CD14-positive monocyte (primary cell): ENCODE data around the gene SSBP4. TPM values are rescaled to one million over a fixed set of nuclear protein-coding genes. Genes with fewer than 3 reads are reported as not detected.
"Not testable (repeated sequence)": the region's sequence is repeated elsewhere in the genome, so short reads cannot be mapped to it uniquely, and the experiment has no call there.

Experiments
- DNase-seq, 3 donors: peaks; one replicate each; pipeline ENCODE4 v3.0.0-alpha.2; 2011 to 2022
- H2AFZ ChIP-seq: 2 replicates; pipeline ENCODE4 v1.6.0; 2012; ENCODE audit warnings: mild to moderate bottlenecking, low read depth, low read length, inconsistent platforms; ENCODE audit not compliant: insufficient read depth, poor library complexity, severe bottlenecking
- H3K27ac ChIP-seq, 2 donors: 1 replicate in 1 of 2; 2 replicates in 1 of 2; pipeline ENCODE4 v1.5.1; 2012 to 2013; ENCODE audit warnings: low read length in 2 of 2, control low read depth in 1 of 2, inconsistent platforms in 1 of 2, low read depth in 1 of 2, mild to moderate bottlenecking in 1 of 2
- H3K27me3 ChIP-seq, 2 donors: one replicate each; pipeline versions ENCODE4 v1.6.0 to v1.6.1; 2011 to 2013; ENCODE audit warnings: low read length in 2 of 2; ENCODE audit not compliant: control insufficient read depth in 2 of 2, insufficient read depth in 2 of 2
- H3K36me3 ChIP-seq, 2 donors: replicated peaks in 1 of 2; 1 replicate in 1 of 2; 2 replicates in 1 of 2; pipeline versions ENCODE4 v1.5.1 to v1.6.1; 2012 to 2013; ENCODE audit warnings: low read length in 2 of 2, control low read depth in 1 of 2, inconsistent platforms in 1 of 2, mild to moderate bottlenecking in 1 of 2; ENCODE audit not compliant: insufficient read depth in 2 of 2, control insufficient read depth in 1 of 2
- H3K4me1 ChIP-seq, 2 donors: 1 replicate in 1 of 2; 2 replicates in 1 of 2; pipeline versions ENCODE4 v1.5.1 to v1.6.1; 2012 to 2013; ENCODE audit warnings: low read length in 2 of 2, control low read depth in 1 of 2, inconsistent platforms in 1 of 2, mild to moderate bottlenecking in 1 of 2, moderate library complexity in 1 of 2; ENCODE audit not compliant: insufficient read depth in 2 of 2, control insufficient read depth in 1 of 2
- H3K4me2 ChIP-seq: replicated peaks from 2 replicates; pipeline ENCODE3; 2012; ENCODE audit warnings: low read length, moderate library complexity, mild to moderate bottlenecking; ENCODE audit not compliant: poor library complexity, severe bottlenecking; ENCODE audit errors: extremely low read depth
- H3K4me3 ChIP-seq, 3 experiments: fragments of 200-600 bp in 1 of 3; sonication (generic) in 1 of 3; replicated peaks in 1 of 3; 1 replicate in 2 of 3; 2 replicates in 1 of 3; pipeline ENCODE4 v1.5.1; 2011 to 2013; ENCODE audit warnings: low read length in 3 of 3, mild to moderate bottlenecking in 3 of 3, control low read depth in 2 of 3, low read depth in 2 of 3, inconsistent platforms in 1 of 3, moderate library complexity in 1 of 3
- H3K79me2 ChIP-seq: 2 replicates; pipeline ENCODE4 v1.6.0; 2012; ENCODE audit warnings: mild to moderate bottlenecking, control low read depth, inconsistent platforms, low read length, moderate library complexity; ENCODE audit not compliant: insufficient read depth
- H3K9ac ChIP-seq: 2 replicates; pipeline ENCODE4 v1.6.0; 2017; ENCODE audit warnings: low read length, mild to moderate bottlenecking; ENCODE audit not compliant: insufficient read depth, poor library complexity, severe bottlenecking
- H3K9me3 ChIP-seq, 2 donors: replicated peaks in 1 of 2; 1 replicate in 1 of 2; 2 replicates in 1 of 2; pipeline versions ENCODE4 v1.5.1 to v1.6.1; 2012 to 2013; ENCODE audit warnings: low read length in 2 of 2, control low read depth in 1 of 2; ENCODE audit not compliant: control insufficient read depth in 1 of 2, insufficient read depth in 1 of 2
- H4K20me1 ChIP-seq: 2 replicates; pipeline ENCODE4 v1.6.0; 2012; ENCODE audit warnings: mild to moderate bottlenecking, low read length, control low read depth, moderate library complexity; ENCODE audit not compliant: insufficient read depth
- H3K27ac Mint-ChIP-seq, 7 donors: one replicate each; pipeline ENCODE4 v1.8.0; 2020; ENCODE audit warnings: mild to moderate bottlenecking in 7 of 7, mixed read lengths in 7 of 7, moderate library complexity in 6 of 7, inconsistent platforms in 2 of 7
- H3K27me3 Mint-ChIP-seq, 3 donors: one replicate each; pipeline ENCODE4 v1.8.0; 2021 to 2022; ENCODE audit warnings: low read depth in 3 of 3, mild to moderate bottlenecking in 3 of 3, mixed read lengths in 3 of 3, moderate library complexity in 3 of 3, inconsistent platforms in 1 of 3
- H3K36me3 Mint-ChIP-seq, 2 donors: one replicate each; pipeline ENCODE4 v1.8.0; 2020; ENCODE audit warnings: mixed read lengths in 2 of 2, inconsistent platforms in 1 of 2, mild to moderate bottlenecking in 1 of 2
- H3K4me1 Mint-ChIP-seq: one replicate; pipeline ENCODE4 v1.8.0; 2020; ENCODE audit warnings: mild to moderate bottlenecking, mixed read lengths
- H3K4me3 Mint-ChIP-seq, 2 donors: one replicate each; pipeline ENCODE4 v1.8.0; 2020; ENCODE audit warnings: mild to moderate bottlenecking in 2 of 2, mixed read lengths in 2 of 2, moderate library complexity in 1 of 2
- H3K9me3 Mint-ChIP-seq, 7 donors: one replicate each; pipeline ENCODE4 v1.8.0; 2020 to 2022; ENCODE audit warnings: mixed read lengths in 7 of 7, mild to moderate bottlenecking in 6 of 7, moderate library complexity in 6 of 7, inconsistent platforms in 2 of 7
- CTCF ChIP-seq: fragments of 200-600 bp; IDR thresholded peaks from one replicate; pipeline ENCODE4 v1.8.0; 2022; ENCODE audit warnings: antibody characterized with exemption, mild to moderate bottlenecking
- WGBS: methylation state at CpG from one replicate; pipeline ENCODE4 v1.1.5; 2013; ENCODE audit warnings: missing lambda C conversion rate; ENCODE audit not compliant: insufficient coverage; 5-methylcytosine and 5-hydroxymethylcytosine counted together
- intact Hi-C, 2 donors: fragments of 100-400 bp; cut with micrococcal nuclease; formaldehyde crosslinking; loops; one replicate each; pipeline versions ENCODE4 v1.15.0 to v1.15.1; 2023
- polyA plus RNA-seq, 3 donors: library from polyadenylated mRNA; depleted of rRNA in 1 of 3; unstranded in 2 of 3; stranded (reverse) in 1 of 3; fragments of 300-500 nt in 2 of 3; fragments of >200 nt in 1 of 3; fragmentation: Illumina TruSeq in 2 of 3; gene quantifications; 1 replicate in 2 of 3; 2 replicates in 1 of 3; pipeline ENCODE4 v1.2.3, GENCODE V29; 2012 to 2021

Gene SSBP4
- polyA plus RNA-seq, 3 donors = 38.5 to 74.5 (median 48.3) TPM

GRCh38 chr19:18405754-18406153 lies 13.4 kb upstream of the SSBP4 start:
- H3K9me3 Mint-ChIP-seq, H3K9ac ChIP-seq, H3K9me3 ChIP-seq, H3K4me2 ChIP-seq, H3K27me3 Mint-ChIP-seq, DNase-seq, H3K27ac Mint-ChIP-seq, H3K27ac ChIP-seq, H3K36me3 Mint-ChIP-seq, H3K4me3 ChIP-seq, H2AFZ ChIP-seq, H3K4me3 Mint-ChIP-seq, H4K20me1 ChIP-seq, H3K36me3 ChIP-seq, H3K27me3 ChIP-seq: not testable (repeated sequence)
- intact Hi-C loops = loop anchor here in 1 of 2 donors (5.0 kb wide), 1 partner anchor 198 kb away; no protein-coding TSS in a partner anchor
- H3K4me1 ChIP-seq = peaks cover 43 to 55% of the 10 kb centered on the region in 2 donors
- H3K4me1 Mint-ChIP-seq = peaks cover 51% of the 10 kb centered on the region
- WGBS = 69% methylated on average over 4 of the region's 11 CpGs
- peaks cover 21% of the 10 kb centered on the region for H3K79me2 ChIP-seq

GRCh38 chr19:18406749-18407148 lies 12.4 kb upstream of the SSBP4 start:
- no peak overlapping the region for H3K9ac ChIP-seq
- no peak overlapping the region for H3K27ac ChIP-seq
- no peak for TF ChIP-seq CTCF
- H3K9me3 ChIP-seq = no peaks in the 10 kb centered on the region
- H3K4me3 ChIP-seq = no peak overlapping the region
- H3K27me3 ChIP-seq = no peaks in the 10 kb centered on the region
- no peak for DNase-seq
- no peak overlapping the region for H3K4me2 ChIP-seq
- peaks cover 18% of the 10 kb centered on the region for H3K79me2 ChIP-seq
- 90% methylated on average over 3 of the region's 9 CpGs for WGBS
- Mint-ChIP-seq H3K9me3 (peaks cover 0 to 2% (median 0%) of the 10 kb centered on the region in 7 donors), H3K4me3 (no peak overlapping the region), H3K36me3 (no peaks in the 10 kb centered on the region), H3K27ac (no peak overlapping the region), H3K4me1 (peaks cover 43% of the 10 kb centered on the region), H3K27me3 (peaks cover 0 to 4% (median under 1%) of the 10 kb centered on the region in 3 donors)
- no peak overlapping the region for H2AFZ ChIP-seq
- peaks cover 33 to 45% of the 10 kb centered on the region in 2 donors for H3K4me1 ChIP-seq
- no peaks in the 10 kb centered on the region for H3K36me3 ChIP-seq
- intact Hi-C loops = loop anchor here in 1 of 2 donors (5.0 kb wide), 1 partner anchor 199 kb away; no protein-coding TSS in a partner anchor
- no peaks in the 10 kb centered on the region for H4K20me1 ChIP-seq
